Muscle of leg (tissue), 11 donors: ENCODE results near the gene EGFR. TPM values are rescaled to one million over a fixed set of nuclear protein-coding genes. Genes with fewer than 3 reads are reported as not detected.

Experiments used
- DNase-seq: peaks from one replicate; pipeline ENCODE4 v3.0.0; 2013
- H3K27ac ChIP-seq: one replicate; pipeline ENCODE4 v1.5.1; 2013; ENCODE audit warnings: mild to moderate bottlenecking, low read length, control low read depth
- H3K27me3 ChIP-seq: one replicate; pipeline ENCODE4 v1.6.1; 2013; ENCODE audit warnings: low read length; ENCODE audit not compliant: control insufficient read depth, insufficient read depth
- H3K36me3 ChIP-seq: one replicate; pipeline ENCODE4 v1.6.1; 2013; ENCODE audit warnings: low read length; ENCODE audit not compliant: control insufficient read depth, insufficient read depth
- H3K4me1 ChIP-seq: one replicate; pipeline ENCODE4 v1.6.1; 2013; ENCODE audit warnings: low read length; ENCODE audit not compliant: control insufficient read depth, insufficient read depth
- H3K4me3 ChIP-seq: one replicate; pipeline ENCODE4 v1.5.1; 2013; ENCODE audit warnings: low read length, control low read depth
- H3K9me3 ChIP-seq: replicated peaks from 2 replicates; pipeline ENCODE4 v1.6.1; 2013; ENCODE audit warnings: low read depth, low read length; ENCODE audit not compliant: control insufficient read depth
- WGBS: methylation state at CpG from one replicate; pipeline ENCODE4 v1.1.5; 2013; ENCODE audit warnings: missing lambda C conversion rate; ENCODE audit not compliant: insufficient coverage; 5-methylcytosine and 5-hydroxymethylcytosine counted together
- polyA plus RNA-seq, 8 donors: library from polyadenylated mRNA; unstranded; fragments of 120-200 nt; gene quantifications; one replicate each; pipeline versions ENCODE4 v1.2.1 to v1.2.3, GENCODE V29; 2013; ENCODE audit warnings: inconsistent platforms in 1 of 8, low replicate concordance in 1 of 8; ENCODE audit not compliant: insufficient read length in 8 of 8, insufficient read depth in 1 of 8
- total RNA-seq: library from RNA; stranded (reverse); fragments of 120-200 nt; gene quantifications from one replicate; pipeline ENCODE4 v1.2.4, GENCODE V29; 2013

EGFR gene
- total and polyA plus RNA-seq, 9 donors, result 18.6 to 42.8 (median 25.5) TPM

DNA sequence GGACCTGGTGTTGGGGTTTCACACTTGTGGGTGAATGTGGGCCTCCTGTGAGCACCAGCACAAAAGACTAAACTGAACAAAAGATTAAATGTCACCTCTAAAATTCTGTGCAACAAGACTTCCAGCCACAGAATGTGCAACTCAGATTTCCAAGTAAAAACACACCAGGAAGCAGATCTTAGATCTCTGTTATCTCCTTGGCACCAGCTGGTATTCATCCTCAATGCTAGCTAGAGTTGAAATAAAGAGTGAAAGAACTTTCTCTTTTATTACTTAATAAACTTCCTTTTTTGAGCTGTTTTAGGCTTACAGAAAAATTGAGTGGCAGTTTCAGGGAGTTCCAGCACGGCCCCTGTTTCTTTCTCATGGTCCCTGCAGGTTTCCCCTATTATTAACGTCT is 40.2 kb downstream of the EGFR start:
- Histone ChIP-seq H3K4me1 (peaks cover 56% of the 10 kb centered on the region), H3K27me3 (no peaks in the 10 kb centered on the region), H3K9me3 (no peaks in the 10 kb centered on the region), H3K4me3 (no peak overlapping the region), H3K36me3 (no peaks in the 10 kb centered on the region), H3K27ac (no peak overlapping the region)
- no CpG with 5 or more reads among the region's 2 CpGs for WGBS
- DNase-seq, result no peak

- Histone ChIP-seq H3K27me3 (no peaks in the 10 kb centered on the region), H3K36me3 (no peaks in the 10 kb centered on the region), H3K4me3 (no peak overlapping the region), H3K4me1 (peaks cover 50% of the 10 kb centered on the region), H3K9me3 (no peaks in the 10 kb centered on the region), H3K27ac (peak overlapping the region; percentile 26)
- DNase-seq, result no peak
- no CpG with 5 or more reads among the region's 2 CpGs for WGBS
These were observed 41.3 kb downstream of the EGFR start for GRCh38 chr7:55060085-55060484.

- Histone ChIP-seq H3K4me3 (no peak overlapping the region), H3K27ac (peak overlapping the region; percentile 77), H3K4me1 (peaks cover 53% of the 10 kb centered on the region), H3K27me3 (no peaks in the 10 kb centered on the region), H3K9me3 (no peaks in the 10 kb centered on the region), H3K36me3 (no peaks in the 10 kb centered on the region)
- DNase-seq, result no peak
- WGBS, result 46% methylated on average over 4 of the region's 6 CpGs
These were observed 41.8 kb downstream of the EGFR start for GRCh38 chr7:55060636-55061022.

DNA sequence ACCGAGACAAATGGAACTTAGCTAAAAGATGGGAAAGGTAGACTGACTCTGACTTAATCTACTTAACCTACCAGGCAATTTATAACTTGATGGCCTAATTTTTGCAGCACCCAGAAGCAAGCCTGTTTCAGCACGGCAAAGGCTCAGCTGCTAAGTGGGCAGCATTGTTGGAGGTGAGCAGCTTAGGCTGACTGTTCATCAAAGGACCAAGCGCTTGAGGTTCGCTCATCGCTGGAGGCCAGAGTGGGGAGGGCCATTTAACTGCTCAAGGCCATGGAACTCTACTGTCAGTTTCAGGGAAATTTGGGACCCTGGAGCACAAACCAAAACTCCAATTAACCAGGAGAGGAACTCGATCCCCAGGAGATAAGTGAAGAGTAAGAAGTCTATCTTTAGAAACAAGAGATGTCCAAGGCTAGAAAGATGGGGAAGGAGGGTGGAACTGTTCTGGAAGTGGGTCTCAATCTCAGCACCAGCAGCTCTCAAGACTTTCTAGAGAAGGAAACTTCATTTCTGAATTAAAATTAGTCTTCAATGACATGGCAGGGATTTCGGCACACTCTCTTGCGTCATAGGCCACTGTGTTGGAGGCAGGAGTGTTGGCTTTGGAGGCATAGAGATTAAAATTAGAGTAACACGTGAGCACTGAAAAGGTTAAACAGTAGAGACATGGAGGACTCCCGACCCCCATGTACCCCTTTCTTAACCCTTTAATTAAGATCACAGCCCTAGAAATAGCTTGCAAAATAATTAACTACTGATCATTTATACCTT is 43.1 kb downstream of the EGFR start:
- peaks cover 60% of the 10 kb centered on the region for H3K4me1 ChIP-seq
- H3K27ac ChIP-seq, result peak overlapping the region; percentile 77
- WGBS, result 67% methylated on average over 3 of the region's 10 CpGs

GRCh38 chr7:55063061-55063460 is 44.2 kb downstream of the EGFR start:
- Histone ChIP-seq H3K27ac (peak overlapping the region; percentile 50), H3K4me1 (peaks cover 60% of the 10 kb centered on the region), H3K36me3 (no peaks in the 10 kb centered on the region), H3K9me3 (no peaks in the 10 kb centered on the region), H3K27me3 (peaks cover 2% of the 10 kb centered on the region), H3K4me3 (no peak overlapping the region)
- WGBS, result no CpG with 5 or more reads among the region's 7 CpGs
- DNase-seq, result peak; percentile 91

More for the DNA sequence above, 43.1 kb downstream of the EGFR start:
- DNase-seq, result no peak
- peaks cover 2% of the 10 kb centered on the region for H3K27me3 ChIP-seq
- no peak overlapping the region for H3K4me3 ChIP-seq
- no peaks in the 10 kb centered on the region for H3K36me3 ChIP-seq
- H3K9me3 ChIP-seq, result no peaks in the 10 kb centered on the region

- 37% methylated on average over 2 of the region's 5 CpGs for WGBS
- Histone ChIP-seq H3K27me3 (peaks cover 2% of the 10 kb centered on the region), H3K36me3 (no peaks in the 10 kb centered on the region), H3K27ac (peak overlapping the region; percentile 16), H3K9me3 (no peaks in the 10 kb centered on the region), H3K4me3 (no peak overlapping the region), H3K4me1 (peaks cover 60% of the 10 kb centered on the region)
- DNase-seq, result no peak
These were observed 44.8 kb downstream of the EGFR start for GRCh38 chr7:55063633-55064032.

- DNase-seq, result peak; percentile 93
- no CpG with 5 or more reads among the region's 4 CpGs for WGBS
- Histone ChIP-seq H3K27me3 (peaks cover 2% of the 10 kb centered on the region), H3K9me3 (no peaks in the 10 kb centered on the region), H3K4me1 (peaks cover 60% of the 10 kb centered on the region), H3K4me3 (no peak overlapping the region), H3K27ac (peak overlapping the region; percentile 90), H3K36me3 (peaks cover 2% of the 10 kb centered on the region)
These were observed 46.3 kb downstream of the EGFR start for GRCh38 chr7:55065079-55065478.

- 25% methylated on average over 2 of the region's 10 CpGs for WGBS
- H3K4me1 ChIP-seq, result peaks cover 63% of the 10 kb centered on the region
- no peak overlapping the region for H3K4me3 ChIP-seq
- peak overlapping the region; percentile 90 for H3K27ac ChIP-seq
- peaks cover 2% of the 10 kb centered on the region for H3K36me3 ChIP-seq
- peak; percentile 75 for DNase-seq
- H3K9me3 ChIP-seq, result no peaks in the 10 kb centered on the region
- H3K27me3 ChIP-seq, result peaks cover 2% of the 10 kb centered on the region
These were observed 46.9 kb downstream of the EGFR start for GRCh38 chr7:55065511-55066229.

DNA sequence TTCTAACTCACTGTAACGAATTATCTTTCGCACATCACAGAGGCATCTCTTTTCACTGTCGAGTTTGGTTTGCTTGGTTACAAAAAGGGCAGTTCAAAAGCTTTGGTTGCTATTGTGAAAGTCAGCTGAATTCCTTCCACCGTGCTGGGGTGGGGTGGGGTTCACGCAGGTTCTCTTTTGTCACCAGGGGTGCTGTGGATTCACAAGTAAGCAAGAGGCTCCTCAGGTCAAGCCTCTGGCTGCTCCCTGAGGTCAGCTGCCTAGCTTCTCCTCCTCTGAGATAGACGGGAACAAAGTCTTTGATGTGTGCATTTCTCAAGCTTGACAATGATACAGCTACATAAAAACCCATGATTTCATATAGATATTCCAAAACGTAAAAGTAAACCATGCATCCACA is 47.7 kb downstream of the EGFR start:
- Histone ChIP-seq H3K9me3 (no peaks in the 10 kb centered on the region), H3K27me3 (peaks cover 2% of the 10 kb centered on the region), H3K4me3 (no peak overlapping the region), H3K27ac (peak overlapping the region; percentile 90), H3K36me3 (peaks cover 2% of the 10 kb centered on the region), H3K4me1 (peaks cover 61% of the 10 kb centered on the region)
- no peak for DNase-seq
- 57% methylated on average over 3 of the region's 7 CpGs for WGBS

DNA sequence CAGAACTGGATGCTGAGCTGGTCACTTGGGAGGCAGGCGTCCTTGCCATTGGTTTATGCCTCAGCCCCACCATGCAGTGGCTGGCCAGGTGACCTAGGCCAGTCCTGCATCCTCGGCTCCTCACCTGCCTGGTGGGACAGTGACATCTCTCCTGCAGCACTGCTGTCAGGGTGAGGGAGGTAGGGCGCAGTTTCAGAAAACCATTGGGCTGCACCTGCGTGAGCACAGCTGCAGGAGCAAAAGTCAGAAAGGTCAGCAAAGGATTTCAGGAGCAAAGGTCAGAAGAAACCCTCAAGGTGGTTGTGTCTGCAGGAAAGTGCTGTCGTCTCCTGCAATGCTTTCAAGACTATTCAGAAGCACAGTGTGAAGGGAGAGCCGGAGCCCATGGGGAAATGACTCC is 48.1 kb downstream of the EGFR start:
- WGBS, result 76% methylated on average over 6 of the region's 6 CpGs
- Histone ChIP-seq H3K9me3 (no peaks in the 10 kb centered on the region), H3K27ac (peak overlapping the region; percentile 90), H3K27me3 (peaks cover 2% of the 10 kb centered on the region), H3K4me1 (peaks cover 60% of the 10 kb centered on the region), H3K36me3 (peaks cover 2% of the 10 kb centered on the region), H3K4me3 (no peak overlapping the region)
- DNase-seq, result no peak
